ENCODE results near the gene C18orf32.

DNA sequence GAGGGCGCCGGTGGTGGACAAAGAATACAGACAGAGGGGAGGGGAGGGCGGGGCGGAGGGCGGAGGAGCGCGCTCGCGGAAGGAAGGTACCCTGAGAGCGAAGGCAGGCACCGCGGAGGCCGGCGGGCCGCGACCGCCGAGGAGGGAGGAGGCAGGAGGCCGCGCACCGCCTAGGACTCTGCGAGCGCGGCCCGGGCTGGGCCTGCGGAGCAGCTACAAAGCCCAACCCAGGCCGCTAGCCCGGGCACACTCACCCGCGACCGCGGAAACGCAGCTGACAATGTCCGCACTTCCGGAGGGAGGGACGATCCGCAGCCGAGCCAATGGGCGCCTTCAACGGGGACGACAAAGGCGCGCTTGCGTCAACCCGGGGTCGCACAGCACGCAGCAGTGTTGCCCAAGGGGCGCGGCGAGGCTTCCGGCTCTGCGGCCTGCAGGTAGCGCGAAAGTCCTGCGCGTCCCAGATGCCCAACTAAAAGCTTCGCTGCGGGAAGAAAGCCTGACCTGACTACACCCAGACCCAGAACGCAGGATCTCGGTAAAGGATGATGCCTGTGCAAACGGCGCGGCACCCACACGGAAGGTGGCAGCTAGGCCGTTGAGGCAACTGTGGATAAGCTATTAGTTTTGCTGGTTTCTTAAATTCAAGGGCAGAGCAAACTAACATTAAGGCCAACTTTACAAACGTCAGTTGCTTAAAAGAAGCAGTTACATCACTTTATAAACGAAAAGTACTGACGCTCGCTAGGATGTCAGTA is at the start of gene C18orf32:
- peak; percentile 46 to 95 (median 93) for TF ChIP-seq POLR2A (IDR thresholded peaks at IDR 0.05)
- TF ChIP-seq, protein P1, sequence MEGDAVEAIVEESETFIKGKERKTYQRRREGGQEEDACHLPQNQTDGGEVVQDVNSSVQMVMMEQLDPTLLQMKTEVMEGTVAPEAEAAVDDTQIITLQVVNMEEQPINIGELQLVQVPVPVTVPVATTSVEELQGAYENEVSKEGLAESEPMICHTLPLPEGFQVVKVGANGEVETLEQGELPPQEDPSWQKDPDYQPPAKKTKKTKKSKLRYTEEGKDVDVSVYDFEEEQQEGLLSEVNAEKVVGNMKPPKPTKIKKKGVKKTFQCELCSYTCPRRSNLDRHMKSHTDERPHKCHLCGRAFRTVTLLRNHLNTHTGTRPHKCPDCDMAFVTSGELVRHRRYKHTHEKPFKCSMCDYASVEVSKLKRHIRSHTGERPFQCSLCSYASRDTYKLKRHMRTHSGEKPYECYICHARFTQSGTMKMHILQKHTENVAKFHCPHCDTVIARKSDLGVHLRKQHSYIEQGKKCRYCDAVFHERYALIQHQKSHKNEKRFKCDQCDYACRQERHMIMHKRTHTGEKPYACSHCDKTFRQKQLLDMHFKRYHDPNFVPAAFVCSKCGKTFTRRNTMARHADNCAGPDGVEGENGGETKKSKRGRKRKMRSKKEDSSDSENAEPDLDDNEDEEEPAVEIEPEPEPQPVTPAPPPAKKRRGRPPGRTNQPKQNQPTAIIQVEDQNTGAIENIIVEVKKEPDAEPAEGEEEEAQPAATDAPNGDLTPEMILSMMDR (IDR thresholded peaks at IDR 0.05 in 8 of 11, conservative IDR thresholded peaks at IDR 0.05 in 3 of 11) = no peak
- peak; percentile 99 for TF ChIP-seq POLR2AphosphoS5 (IDR thresholded peaks at IDR 0.05)
